Stimulated activated CD8-positive, alpha-beta memory T cell treated with anti-CD3 and anti-CD28 coated beads, Interleukin-2, amount 100 ng/mL, for 1 hour (primary cell): Measurements from ENCODE around the gene INTS6.

ENCODE experiments used
- DNase-seq, 2 donors: peaks; one replicate each; pipeline ENCODE4 v3.0.0-alpha.2; 2020; ENCODE audit warnings: low read depth in 2 of 2

Gene INTS6

GRCh38 chr13:51317262-51317661, 135.6 kb downstream of the INTS6 start:
- no peak for DNase-seq

GRCh38 chr13:51313619-51314018, 139.2 kb downstream of the INTS6 start:
- DNase-seq, result no peak

GRCh38 chr13:51311957-51312520, 140.8 kb downstream of the INTS6 start:
- no peak for DNase-seq
